ENCODE measurements around the gene INPP4B.

DNA sequence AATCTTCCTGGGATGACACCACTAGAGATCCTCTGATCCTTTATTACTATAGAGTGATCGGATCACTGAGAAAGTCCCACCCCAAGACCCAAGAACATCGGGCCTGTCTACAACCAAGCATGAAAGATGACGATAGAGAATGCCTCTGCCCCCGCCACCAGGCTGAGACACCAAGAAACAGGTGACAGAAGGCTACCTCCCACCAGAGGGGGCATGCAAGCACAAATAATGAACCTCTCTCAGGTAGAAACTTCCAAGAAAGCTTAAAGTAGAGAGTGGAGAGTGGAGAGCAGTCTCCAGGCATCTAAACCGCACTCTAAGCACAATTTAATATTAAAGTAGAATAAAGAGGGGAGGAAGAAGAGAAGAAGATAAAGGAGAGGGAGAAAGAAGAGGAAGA is 402.6 kb downstream of the INPP4B start:
- no peak for TF ChIP-seq POLR2A (IDR thresholded peaks at IDR 0.05)
- TF ChIP-seq, protein P1, sequence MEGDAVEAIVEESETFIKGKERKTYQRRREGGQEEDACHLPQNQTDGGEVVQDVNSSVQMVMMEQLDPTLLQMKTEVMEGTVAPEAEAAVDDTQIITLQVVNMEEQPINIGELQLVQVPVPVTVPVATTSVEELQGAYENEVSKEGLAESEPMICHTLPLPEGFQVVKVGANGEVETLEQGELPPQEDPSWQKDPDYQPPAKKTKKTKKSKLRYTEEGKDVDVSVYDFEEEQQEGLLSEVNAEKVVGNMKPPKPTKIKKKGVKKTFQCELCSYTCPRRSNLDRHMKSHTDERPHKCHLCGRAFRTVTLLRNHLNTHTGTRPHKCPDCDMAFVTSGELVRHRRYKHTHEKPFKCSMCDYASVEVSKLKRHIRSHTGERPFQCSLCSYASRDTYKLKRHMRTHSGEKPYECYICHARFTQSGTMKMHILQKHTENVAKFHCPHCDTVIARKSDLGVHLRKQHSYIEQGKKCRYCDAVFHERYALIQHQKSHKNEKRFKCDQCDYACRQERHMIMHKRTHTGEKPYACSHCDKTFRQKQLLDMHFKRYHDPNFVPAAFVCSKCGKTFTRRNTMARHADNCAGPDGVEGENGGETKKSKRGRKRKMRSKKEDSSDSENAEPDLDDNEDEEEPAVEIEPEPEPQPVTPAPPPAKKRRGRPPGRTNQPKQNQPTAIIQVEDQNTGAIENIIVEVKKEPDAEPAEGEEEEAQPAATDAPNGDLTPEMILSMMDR (IDR thresholded peaks at IDR 0.05): no peak

All from uterus (tissue), 2 donors.